HCT116 (cell line): ENCODE results near the gene RNF7.

Experiments used
- CTCF ChIP-seq, 3 experiments: fragments of 200-600 bp in 1 of 3; sonication (generic) in 1 of 3; IDR thresholded peaks in 2 of 3; conservative IDR thresholded peaks in 1 of 3; 2 replicates each; pipeline ENCODE4 v1.5.1; 2012 to 2017; ENCODE audit warnings: low read depth in 2 of 3, low read length in 2 of 3, antibody characterized with exemption in 1 of 3, borderline replicate concordance in 1 of 3, control low read depth in 1 of 3, mild to moderate bottlenecking in 1 of 3, mixed read lengths in 1 of 3, mixed run types in 1 of 3, moderate library complexity in 1 of 3; ENCODE audit not compliant: insufficient read depth in 1 of 3
- EGR1 ChIP-seq: IDR thresholded peaks from 2 replicates; pipeline ENCODE4 v1.6.1; 2012; ENCODE audit warnings: low read depth
- EZH2phosphoT487 ChIP-seq: fragments of 200-600 bp; IDR thresholded peaks from 2 replicates; pipeline ENCODE4 v1.6.1; 2018; ENCODE audit warnings: antibody characterized with exemption, borderline replicate concordance
- JUND ChIP-seq: IDR thresholded peaks from 2 replicates; pipeline ENCODE4 v1.6.1; 2012
- POLR2A ChIP-seq: IDR thresholded peaks from 2 replicates; pipeline ENCODE4 v1.7.0; 2011; ENCODE audit warnings: borderline replicate concordance; ENCODE audit not compliant: insufficient read depth, insufficient read length; ENCODE audit errors: extremely low read depth
- POLR2AphosphoS5 ChIP-seq: IDR thresholded peaks from 2 replicates; pipeline ENCODE4 v1.6.1; 2011; ENCODE audit warnings: mild to moderate bottlenecking, low read depth, low read length, moderate library complexity
- TCF7L2 ChIP-seq: IDR thresholded peaks from 2 replicates; pipeline ENCODE4 v1.7.0; 2011; ENCODE audit warnings: borderline replicate concordance, inconsistent platforms; ENCODE audit not compliant: insufficient read depth, insufficient read length; ENCODE audit errors: extremely low read depth

GRCh38 chr3:141779667-141780066 is 41.6 kb downstream of the RNF7 start:
- TF ChIP-seq EZH2phosphoT487 (no peak), POLR2AphosphoS5 (no peak), CTCF (IDR thresholded peaks at IDR 0.05 in 2 of 3, conservative IDR thresholded peaks at IDR 0.05 in 1 of 3; ENCODE audit: borderline replicate concordance in 1 of 3, insufficient read depth in 1 of 3, low read depth in 2 of 3, low read length in 2 of 3) (no peak), POLR2A (no peak), EGR1 (no peak), TCF7L2 (no peak), JUND (no peak)
